Sigmoid colon (tissue), 7 donors: ENCODE data around the gene CFAP99. TPM values are rescaled to one million over a fixed set of nuclear protein-coding genes. Genes with fewer than 3 reads are reported as not detected.

Source experiments
- DNase-seq: peaks from one replicate; pipeline ENCODE4 v3.0.0-alpha.2; 2019
- H3K27ac ChIP-seq, 4 donors: fragments of 200-600 bp; sonication (generic); one replicate each; pipeline ENCODE4 v1.5.1; 2016 to 2019; ENCODE audit warnings: mild to moderate bottlenecking in 1 of 4
- H3K27me3 ChIP-seq, 3 donors: fragments of 200-600 bp; sonication (generic); one replicate each; pipeline ENCODE4 v1.5.1; 2019; ENCODE audit warnings: mild to moderate bottlenecking in 1 of 3
- H3K36me3 ChIP-seq, 4 donors: fragments of 200-600 bp; sonication (generic); one replicate each; pipeline ENCODE4 v1.5.1; 2016 to 2019
- H3K4me1 ChIP-seq, 4 donors: fragments of 200-600 bp; sonication (generic); one replicate each; pipeline ENCODE4 v1.5.1; 2017 to 2019
- H3K4me3 ChIP-seq, 4 donors: fragments of 200-600 bp; sonication (generic); one replicate each; pipeline ENCODE4 v1.5.1; 2017 to 2019; ENCODE audit warnings: mild to moderate bottlenecking in 2 of 4, moderate library complexity in 1 of 4
- H3K9me3 ChIP-seq, 4 donors: fragments of 200-600 bp in 3 of 4; sonication (generic) in 3 of 4; one replicate each; pipeline versions ENCODE4 v1.5.1 to v1.6.1; 2013 to 2019
- EP300 ChIP-seq, 4 donors: sonication (generic); formaldehyde crosslinking; IDR thresholded peaks; one replicate each; pipeline ENCODE4 v1.6.1; 2017; ENCODE audit warnings: antibody characterized with exemption in 4 of 4
- POLR2A ChIP-seq, 2 donors: fragments of 450-650 bp; IDR thresholded peaks; one replicate each; pipeline ENCODE4 v1.6.1; 2016; ENCODE audit warnings: antibody characterized with exemption in 2 of 2, mild to moderate bottlenecking in 2 of 2, moderate library complexity in 2 of 2
- POLR2AphosphoS5 ChIP-seq, 4 donors: sonication (generic); formaldehyde crosslinking; IDR thresholded peaks; one replicate each; pipeline ENCODE4 v1.6.1; 2017; ENCODE audit warnings: antibody characterized with exemption in 4 of 4
- WGBS, 2 donors: extraction: QIAGEN DNeasy Blood & Tissue Kit; methylation state at CpG; one replicate each; pipeline ENCODE4 v1.1.7; 2013; 5-methylcytosine and 5-hydroxymethylcytosine counted together
- intact Hi-C: fragments of 100-400 bp; cut with DNase I; formaldehyde crosslinking; loops from one replicate; pipeline ENCODE4 v1.15.1; 2023
- polyA plus RNA-seq, 3 donors: library from polyadenylated mRNA; stranded (reverse); fragments of 200-250 nt; gene quantifications; one replicate each; pipeline ENCODE4 v1.2.3, GENCODE V29; 2013
- total RNA-seq, 4 donors: library from RNA; depleted of rRNA; stranded (reverse); fragments of >200 nt; gene quantifications; one replicate each; pipeline ENCODE4 v1.1.0, GENCODE V29; 2016
- TF ChIP-seq, protein P1 (sequence below), 4 experiments: fragments of 450-650 bp in 3 of 4; fragments of 200-600 bp in 1 of 4; IDR thresholded peaks; one replicate each; pipeline ENCODE4 v1.5.1; 2016 to 2019; ENCODE audit warnings: antibody characterized with exemption in 4 of 4, mild to moderate bottlenecking in 3 of 4, moderate library complexity in 2 of 4
- donor health status: healthy with polysubstance abuse.
- donor health status: Bipolar disorder and iron deficiency.
- donor health status: healthy.

Gene CFAP99
- total and polyA plus RNA-seq, 7 donors, result 0.58 TPM; not detected in 6

DNA sequence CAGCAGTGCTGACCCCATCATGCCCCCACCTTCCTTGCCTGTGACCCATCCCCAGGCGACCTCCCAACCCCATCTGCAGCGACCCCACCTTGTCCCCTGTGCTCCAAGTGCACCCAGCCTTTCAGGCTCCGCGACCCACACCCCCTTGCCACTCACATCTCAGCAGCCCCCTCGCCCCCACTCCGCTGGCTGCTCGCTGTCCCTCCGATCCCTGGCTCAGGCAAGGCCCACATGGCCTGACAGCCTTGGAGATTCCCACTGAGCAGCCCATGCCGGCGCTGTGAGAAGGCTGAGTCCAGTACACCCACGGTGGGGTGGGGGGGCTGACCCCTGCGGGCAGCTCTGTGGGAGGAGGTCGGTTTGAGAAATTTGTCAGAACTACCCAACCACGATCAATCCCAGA lies 9.4 kb upstream of the CFAP99 start:
- Histone ChIP-seq H3K36me3 (no peaks in the 10 kb centered on the region), H3K9me3 (no peaks in the 10 kb centered on the region), H3K4me3 (no peak overlapping the region), H3K27me3 (peaks cover 0 to 12% (median 10%) of the 10 kb centered on the region in 3 donors), H3K27ac (no peak overlapping the region), H3K4me1 (peaks cover 0 to 23% (median 16%) of the 10 kb centered on the region in 4 donors)
- WGBS, 2 donors, result 93 to 94% methylated on average over 14 of the region's 14 CpGs
- intact Hi-C loops, result no loop called here
- no peak for DNase-seq
- TF ChIP-seq POLR2A (IDR thresholded peaks at IDR 0.05), result no peak

GRCh38 chr4:2411786-2412510 lies 6.8 kb upstream of the CFAP99 start:
- intact Hi-C loops, result no loop called here
- H3K36me3 ChIP-seq, result no peaks in the 10 kb centered on the region
- TF ChIP-seq EP300 (IDR thresholded peaks at IDR 0.05) (no peak), POLR2A (IDR thresholded peaks at IDR 0.05) (no peak), POLR2AphosphoS5 (IDR thresholded peaks at IDR 0.05) (no peak)
- TF ChIP-seq, protein P1, sequence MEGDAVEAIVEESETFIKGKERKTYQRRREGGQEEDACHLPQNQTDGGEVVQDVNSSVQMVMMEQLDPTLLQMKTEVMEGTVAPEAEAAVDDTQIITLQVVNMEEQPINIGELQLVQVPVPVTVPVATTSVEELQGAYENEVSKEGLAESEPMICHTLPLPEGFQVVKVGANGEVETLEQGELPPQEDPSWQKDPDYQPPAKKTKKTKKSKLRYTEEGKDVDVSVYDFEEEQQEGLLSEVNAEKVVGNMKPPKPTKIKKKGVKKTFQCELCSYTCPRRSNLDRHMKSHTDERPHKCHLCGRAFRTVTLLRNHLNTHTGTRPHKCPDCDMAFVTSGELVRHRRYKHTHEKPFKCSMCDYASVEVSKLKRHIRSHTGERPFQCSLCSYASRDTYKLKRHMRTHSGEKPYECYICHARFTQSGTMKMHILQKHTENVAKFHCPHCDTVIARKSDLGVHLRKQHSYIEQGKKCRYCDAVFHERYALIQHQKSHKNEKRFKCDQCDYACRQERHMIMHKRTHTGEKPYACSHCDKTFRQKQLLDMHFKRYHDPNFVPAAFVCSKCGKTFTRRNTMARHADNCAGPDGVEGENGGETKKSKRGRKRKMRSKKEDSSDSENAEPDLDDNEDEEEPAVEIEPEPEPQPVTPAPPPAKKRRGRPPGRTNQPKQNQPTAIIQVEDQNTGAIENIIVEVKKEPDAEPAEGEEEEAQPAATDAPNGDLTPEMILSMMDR (IDR thresholded peaks at IDR 0.05), result no peak
- no peak overlapping the region for H3K4me3 ChIP-seq
- peaks cover 6 to 28% (median 26%) of the 10 kb centered on the region in 3 donors for H3K27me3 ChIP-seq
- no peaks in the 10 kb centered on the region for H3K9me3 ChIP-seq
- H3K4me1 ChIP-seq, result peaks cover 0 to 29% (median 23%) of the 10 kb centered on the region in 4 donors
- DNase-seq, result no peak
- 75 to 76% methylated on average over 14 of the region's 14 CpGs for WGBS, 2 donors
- H3K27ac ChIP-seq, result peak overlapping the region; percentile 25 to 56 (median 43)

- 5 to 22% methylated on average over 5 of the region's 5 CpGs for WGBS, 2 donors
- Histone ChIP-seq H3K9me3 (no peaks in the 10 kb centered on the region), H3K27me3 (peaks cover 8 to 33% (median 32%) of the 10 kb centered on the region in 3 donors), H3K27ac (peak overlapping the region; percentile 25 to 56 (median 43)), H3K36me3 (no peaks in the 10 kb centered on the region), H3K4me3 (peak overlapping the region in 1 of 4 donors; percentile 34), H3K4me1 (peaks cover 0 to 32% (median 29%) of the 10 kb centered on the region in 4 donors)
- intact Hi-C loops, result no loop called here
- TF ChIP-seq, protein P1 (IDR thresholded peaks at IDR 0.05), result no peak
- TF ChIP-seq POLR2AphosphoS5 (IDR thresholded peaks at IDR 0.05), result no peak
- no peak for TF ChIP-seq EP300 (IDR thresholded peaks at IDR 0.05)
- no peak for TF ChIP-seq POLR2A (IDR thresholded peaks at IDR 0.05)
- DNase-seq, result no peak
These were observed 6.2 kb upstream of the CFAP99 start for GRCh38 chr4:2412534-2412884.

- Histone ChIP-seq H3K4me3 (peak overlapping the region in 2 of 4 donors; percentile 7 to 34), H3K36me3 (no peaks in the 10 kb centered on the region), H3K27ac (peak overlapping the region; percentile 25 to 56 (median 43)), H3K27me3 (peaks cover 8 to 39% (median 37%) of the 10 kb centered on the region in 3 donors), H3K9me3 (no peaks in the 10 kb centered on the region), H3K4me1 (peaks cover 0 to 38% (median 35%) of the 10 kb centered on the region in 4 donors)
- peak; percentile 87 for DNase-seq
- WGBS, 2 donors, result 1 to 3% methylated on average over 30 of the region's 30 CpGs
- peak in 1 of 4 donors; percentile 61 for TF ChIP-seq POLR2AphosphoS5 (IDR thresholded peaks at IDR 0.05)
- TF ChIP-seq, protein P1 (IDR thresholded peaks at IDR 0.05), result peak in 3 of 4 experiments; percentile 29 to 33 (median 32)
- TF ChIP-seq EP300 (IDR thresholded peaks at IDR 0.05), result no peak
- no peak for TF ChIP-seq POLR2A (IDR thresholded peaks at IDR 0.05)
- intact Hi-C loops, result no loop called here
These were observed 5.7 kb upstream of the CFAP99 start for GRCh38 chr4:2412885-2413716.
